ENCODE data around the gene CADPS.

- TF ChIP-seq YY1 (IDR thresholded peaks at IDR 0.05; ENCODE audit: insufficient read depth, insufficient read length): no peak
- no peak for TF ChIP-seq ZNF274 (IDR thresholded peaks at IDR 0.05; ENCODE audit: low read depth, low read length)
Observed at GRCh38 chr3:62797132-62797531, 78.1 kb downstream of the CADPS start.
